WTC11 (cell line): ENCODE results near the gene GGNBP2. TPM values are rescaled to one million over a fixed set of nuclear protein-coding genes. Genes with fewer than 3 reads are reported as not detected.

ENCODE experiments used
- AR ChIP-seq: fragments of 250-450 bp; sonication (Bioruptor Pico); IDR thresholded peaks from 2 replicates; pipeline ENCODE4 v1.9.0; 2021; ENCODE audit warnings: mild to moderate bottlenecking
- CREM ChIP-seq: sonication (generic); formaldehyde crosslinking; IDR thresholded peaks from 2 replicates; pipeline ENCODE4 v1.8.1; 2022; ENCODE audit warnings: mild to moderate bottlenecking, missing genetic modification reagents, moderate library complexity
- ELF4 ChIP-seq: sonication (generic); formaldehyde crosslinking; IDR thresholded peaks from 2 replicates; pipeline ENCODE4 v1.8.1; 2022; ENCODE audit warnings: low read depth, mild to moderate bottlenecking, moderate library complexity, missing genetic modification reagents
- HMGXB4 ChIP-seq: sonication (generic); formaldehyde crosslinking; IDR thresholded peaks from 2 replicates; pipeline ENCODE4 v1.8.1; 2023; ENCODE audit warnings: mild to moderate bottlenecking, moderate library complexity, missing genetic modification reagents
- JUN ChIP-seq: sonication (generic); formaldehyde crosslinking; IDR thresholded peaks from 2 replicates; pipeline ENCODE4 v1.8.0; 2023; ENCODE audit warnings: mild to moderate bottlenecking, missing genetic modification reagents
- NFATC4 ChIP-seq: fragments of 250-450 bp; sonication (Bioruptor Pico); IDR thresholded peaks from 2 replicates; pipeline ENCODE4 v1.9.0; 2021; ENCODE audit warnings: mild to moderate bottlenecking
- RORB ChIP-seq: fragments of 250-450 bp; sonication (Bioruptor Pico); IDR thresholded peaks from 2 replicates; pipeline ENCODE4 v1.9.0; 2021; ENCODE audit warnings: mild to moderate bottlenecking
- SMAD3 ChIP-seq: sonication (generic); formaldehyde crosslinking; IDR thresholded peaks from 2 replicates; pipeline ENCODE4 v1.8.0; 2022; ENCODE audit warnings: missing genetic modification reagents, mild to moderate bottlenecking, borderline replicate concordance
- TCF7 ChIP-seq: sonication (generic); formaldehyde crosslinking; IDR thresholded peaks from 2 replicates; pipeline ENCODE4 v1.8.0; 2022; ENCODE audit warnings: mild to moderate bottlenecking, low read depth, missing genetic modification reagents, moderate library complexity
- TEAD1 ChIP-seq: sonication (generic); formaldehyde crosslinking; IDR thresholded peaks from 2 replicates; pipeline ENCODE4 v1.8.0; 2022; ENCODE audit warnings: mild to moderate bottlenecking, missing genetic modification reagents
- TEAD4 ChIP-seq: sonication (generic); formaldehyde crosslinking; IDR thresholded peaks from 2 replicates; pipeline ENCODE4 v1.8.0; 2022; ENCODE audit warnings: mild to moderate bottlenecking, missing genetic modification reagents
- ZNF232 ChIP-seq: sonication (generic); formaldehyde crosslinking; IDR thresholded peaks from 2 replicates; pipeline ENCODE4 v1.8.0; 2022; ENCODE audit warnings: mild to moderate bottlenecking, missing genetic modification reagents
- ZNF416 ChIP-seq: fragments of 250-450 bp; sonication (Bioruptor Pico); IDR thresholded peaks from 2 replicates; pipeline ENCODE4 v1.9.0; 2021; ENCODE audit warnings: mild to moderate bottlenecking, inconsistent platforms
- total RNA-seq: library from RNA; stranded (reverse); gene quantifications from 3 replicates; pipeline ENCODE4 v1.2.3, GENCODE V29; 2021
- TF ChIP-seq, protein P1 (sequence below): fragments of 200-600 bp; IDR thresholded peaks from 2 replicates; pipeline ENCODE4 v1.8.0; 2022; ENCODE audit warnings: antibody characterized with exemption
- TF ChIP-seq, protein P2 (sequence below): fragments of 250-450 bp; sonication (Bioruptor Pico); conservative IDR thresholded peaks from 2 replicates; pipeline ENCODE4 v1.9.0; 2021; ENCODE audit warnings: mild to moderate bottlenecking
- TF ChIP-seq, protein P3 (sequence below): sonication (generic); formaldehyde crosslinking; IDR thresholded peaks from 2 replicates; pipeline ENCODE4 v1.8.1; 2022; ENCODE audit warnings: low read depth, missing genetic modification reagents, borderline replicate concordance
- TF ChIP-seq, protein P4 (sequence below): sonication (generic); formaldehyde crosslinking; IDR thresholded peaks from 2 replicates; pipeline ENCODE4 v1.8.1; 2022; ENCODE audit warnings: missing genetic modification reagents, borderline replicate concordance

GGNBP2 gene
- total RNA-seq, 1 experiment from 2014 or later: 49.6 TPM

DNA sequence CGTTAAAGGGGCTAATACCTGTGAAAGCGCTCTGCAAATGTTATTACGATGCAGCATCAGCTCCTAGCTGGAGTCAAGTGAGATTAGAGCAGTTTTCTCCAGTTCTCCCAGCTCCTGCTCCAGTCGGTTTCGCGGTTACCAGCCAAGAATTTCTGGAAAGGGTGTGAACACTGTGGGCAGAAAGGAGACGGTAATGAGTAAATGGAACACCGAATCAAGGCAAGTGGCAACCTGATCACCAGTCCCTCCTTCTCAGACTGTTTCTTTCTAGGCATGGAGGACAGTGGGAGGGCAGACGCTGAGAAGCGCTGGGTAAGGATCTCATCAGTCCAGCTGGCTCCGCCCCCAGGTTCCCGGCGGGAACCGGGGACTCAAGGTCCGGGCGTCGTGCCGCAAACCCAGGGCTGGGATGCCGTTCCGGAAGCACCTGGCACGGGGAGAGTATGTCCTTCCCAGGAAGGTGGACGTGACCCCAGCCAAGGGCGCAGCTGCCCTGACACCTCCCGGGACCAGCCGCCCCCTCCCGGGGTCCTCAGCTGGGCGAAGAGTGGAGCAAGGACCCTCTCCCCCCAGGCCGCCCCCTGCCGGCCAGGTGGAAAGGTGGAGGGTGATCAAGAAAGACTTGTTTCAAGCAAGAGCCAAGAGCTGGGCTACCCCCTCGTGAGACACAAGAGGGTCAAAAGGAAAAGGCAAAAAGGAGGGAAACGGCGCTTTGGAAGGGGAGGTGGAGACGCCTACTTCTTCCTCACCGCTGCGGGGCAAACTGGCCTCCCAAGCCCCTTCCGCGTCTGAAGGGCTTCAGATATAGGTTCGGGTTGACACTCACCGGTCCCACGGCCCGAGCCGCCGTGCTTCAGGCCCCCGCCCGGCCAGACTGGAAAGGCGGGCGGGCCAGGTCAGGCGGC lies 10.5 kb upstream of the GGNBP2 start (continued):
- TF ChIP-seq, protein P1, sequence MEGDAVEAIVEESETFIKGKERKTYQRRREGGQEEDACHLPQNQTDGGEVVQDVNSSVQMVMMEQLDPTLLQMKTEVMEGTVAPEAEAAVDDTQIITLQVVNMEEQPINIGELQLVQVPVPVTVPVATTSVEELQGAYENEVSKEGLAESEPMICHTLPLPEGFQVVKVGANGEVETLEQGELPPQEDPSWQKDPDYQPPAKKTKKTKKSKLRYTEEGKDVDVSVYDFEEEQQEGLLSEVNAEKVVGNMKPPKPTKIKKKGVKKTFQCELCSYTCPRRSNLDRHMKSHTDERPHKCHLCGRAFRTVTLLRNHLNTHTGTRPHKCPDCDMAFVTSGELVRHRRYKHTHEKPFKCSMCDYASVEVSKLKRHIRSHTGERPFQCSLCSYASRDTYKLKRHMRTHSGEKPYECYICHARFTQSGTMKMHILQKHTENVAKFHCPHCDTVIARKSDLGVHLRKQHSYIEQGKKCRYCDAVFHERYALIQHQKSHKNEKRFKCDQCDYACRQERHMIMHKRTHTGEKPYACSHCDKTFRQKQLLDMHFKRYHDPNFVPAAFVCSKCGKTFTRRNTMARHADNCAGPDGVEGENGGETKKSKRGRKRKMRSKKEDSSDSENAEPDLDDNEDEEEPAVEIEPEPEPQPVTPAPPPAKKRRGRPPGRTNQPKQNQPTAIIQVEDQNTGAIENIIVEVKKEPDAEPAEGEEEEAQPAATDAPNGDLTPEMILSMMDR: peak; percentile 70
- TF ChIP-seq, protein P2, sequence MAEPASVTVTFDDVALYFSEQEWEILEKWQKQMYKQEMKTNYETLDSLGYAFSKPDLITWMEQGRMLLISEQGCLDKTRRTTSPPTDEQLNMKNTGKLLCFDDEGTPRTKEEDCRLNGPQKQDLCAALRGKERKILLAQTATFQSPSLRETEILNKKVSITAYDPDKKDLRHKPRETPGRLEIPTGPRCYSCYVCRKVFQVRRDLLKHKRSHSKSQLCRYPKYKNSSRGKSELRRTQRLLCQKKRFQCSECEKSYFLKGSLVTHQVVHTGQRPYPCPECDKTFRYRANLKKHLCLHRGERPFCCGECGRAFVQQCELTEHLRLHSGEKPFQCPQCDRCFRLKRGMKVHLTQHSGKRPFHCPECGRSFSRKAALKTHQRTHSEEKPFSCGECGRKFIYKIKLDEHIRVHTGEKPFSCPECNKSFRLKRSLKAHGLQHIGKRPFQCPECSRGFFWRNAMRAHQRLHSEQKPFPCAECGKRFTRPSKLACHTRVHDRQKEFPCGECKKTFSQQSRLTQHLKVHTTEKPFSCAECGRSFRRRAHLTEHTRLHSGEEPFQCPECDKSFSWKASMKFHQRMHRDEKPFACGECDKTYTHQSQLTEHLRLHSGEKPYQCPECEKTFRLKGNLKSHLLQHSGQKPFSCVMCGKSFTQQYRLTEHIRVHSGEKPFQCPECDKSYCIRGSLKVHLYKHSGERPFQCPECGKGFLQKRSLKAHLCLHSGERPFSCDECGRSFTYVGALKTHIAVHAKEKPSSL (CRISPR knock-in tag): no peak
- TF ChIP-seq HMGXB4 (CRISPR knock-in tag): peak; percentile 65
- 0 out of 2 replicates have a peak, but pooled peaks have one; percentile 62 for TF ChIP-seq AR (CRISPR knock-in tag)
- TF ChIP-seq, protein P3, sequence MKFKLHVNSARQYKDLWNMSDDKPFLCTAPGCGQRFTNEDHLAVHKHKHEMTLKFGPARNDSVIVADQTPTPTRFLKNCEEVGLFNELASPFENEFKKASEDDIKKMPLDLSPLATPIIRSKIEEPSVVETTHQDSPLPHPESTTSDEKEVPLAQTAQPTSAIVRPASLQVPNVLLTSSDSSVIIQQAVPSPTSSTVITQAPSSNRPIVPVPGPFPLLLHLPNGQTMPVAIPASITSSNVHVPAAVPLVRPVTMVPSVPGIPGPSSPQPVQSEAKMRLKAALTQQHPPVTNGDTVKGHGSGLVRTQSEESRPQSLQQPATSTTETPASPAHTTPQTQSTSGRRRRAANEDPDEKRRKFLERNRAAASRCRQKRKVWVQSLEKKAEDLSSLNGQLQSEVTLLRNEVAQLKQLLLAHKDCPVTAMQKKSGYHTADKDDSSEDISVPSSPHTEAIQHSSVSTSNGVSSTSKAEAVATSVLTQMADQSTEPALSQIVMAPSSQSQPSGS (CRISPR knock-in tag): no peak
- TF ChIP-seq, protein P4, sequence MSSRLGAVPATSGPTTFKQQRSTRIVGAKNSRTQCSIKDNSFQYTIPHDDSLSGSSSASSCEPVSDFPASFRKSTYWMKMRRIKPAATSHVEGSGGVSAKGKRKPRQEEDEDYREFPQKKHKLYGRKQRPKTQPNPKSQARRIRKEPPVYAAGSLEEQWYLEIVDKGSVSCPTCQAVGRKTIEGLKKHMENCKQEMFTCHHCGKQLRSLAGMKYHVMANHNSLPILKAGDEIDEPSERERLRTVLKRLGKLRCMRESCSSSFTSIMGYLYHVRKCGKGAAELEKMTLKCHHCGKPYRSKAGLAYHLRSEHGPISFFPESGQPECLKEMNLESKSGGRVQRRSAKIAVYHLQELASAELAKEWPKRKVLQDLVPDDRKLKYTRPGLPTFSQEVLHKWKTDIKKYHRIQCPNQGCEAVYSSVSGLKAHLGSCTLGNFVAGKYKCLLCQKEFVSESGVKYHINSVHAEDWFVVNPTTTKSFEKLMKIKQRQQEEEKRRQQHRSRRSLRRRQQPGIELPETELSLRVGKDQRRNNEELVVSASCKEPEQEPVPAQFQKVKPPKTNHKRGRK (CRISPR knock-in tag): no peak
- no peak for TF ChIP-seq RORB (CRISPR knock-in tag)
- no peak for TF ChIP-seq TEAD4 (CRISPR knock-in tag)
- TF ChIP-seq TCF7: no peak
- no peak for TF ChIP-seq ZNF232
- TF ChIP-seq TEAD1 (CRISPR knock-in tag): peak; percentile 54; the same call in 1 of the 2 replicates
- TF ChIP-seq ZNF416: 0 out of 2 replicates have a peak, but pooled peaks have one; percentile 4
- TF ChIP-seq SMAD3 (CRISPR knock-in tag): peak; percentile 62; the same call in 1 of the 2 replicates
- TF ChIP-seq ELF4: no peak
- no peak for TF ChIP-seq NFATC4 (CRISPR knock-in tag)
- TF ChIP-seq CREM (CRISPR knock-in tag): 0 out of 2 replicates have a peak, but pooled peaks have one; percentile 56
- TF ChIP-seq JUN (CRISPR knock-in tag): 0 out of 2 replicates have a peak, but pooled peaks have one; percentile 24
- TF ChIP-seq, all 79 proteins: peak for 12
